GM19099 (cell line): ENCODE results near the gene LRP1B.

Source experiments
- POLR2A ChIP-seq: IDR thresholded peaks from 3 replicates; pipeline ENCODE4 v1.6.1; 2011; ENCODE audit warnings: low read depth; ENCODE audit not compliant: insufficient read length; ENCODE audit errors: extremely low read depth

The LRP1B gene

GRCh38 chr2:141814150-141814549 is 316.7 kb downstream of the LRP1B start:
- TF ChIP-seq POLR2A, result no peak

GRCh38 chr2:141810148-141810547 is 320.7 kb downstream of the LRP1B start:
- TF ChIP-seq POLR2A, result no peak

DNA sequence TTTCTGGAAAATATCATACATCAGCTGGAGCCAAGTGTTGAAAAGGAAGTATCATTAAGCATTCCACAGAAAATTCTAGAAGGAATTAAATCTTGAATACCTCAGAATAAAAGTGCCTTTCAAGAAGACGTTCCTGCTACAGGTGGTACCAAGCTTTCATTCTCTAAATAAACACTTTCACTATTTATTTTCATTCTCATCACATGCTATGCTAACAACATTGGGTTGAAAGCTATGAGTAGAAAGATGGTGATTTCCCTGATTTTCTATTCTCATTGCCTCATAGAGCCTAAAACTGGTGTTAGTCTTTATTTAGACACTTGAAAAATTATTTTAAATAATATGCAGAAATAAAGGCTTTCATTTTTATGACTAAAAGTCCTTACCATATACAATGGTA is 324.7 kb downstream of the LRP1B start:
- no peak for TF ChIP-seq POLR2A

GRCh38 chr2:141805302-141805701 is 325.5 kb downstream of the LRP1B start:
- no peak for TF ChIP-seq POLR2A

GRCh38 chr2:141796449-141796848 is 334.4 kb downstream of the LRP1B start:
- TF ChIP-seq POLR2A, result no peak

DNA sequence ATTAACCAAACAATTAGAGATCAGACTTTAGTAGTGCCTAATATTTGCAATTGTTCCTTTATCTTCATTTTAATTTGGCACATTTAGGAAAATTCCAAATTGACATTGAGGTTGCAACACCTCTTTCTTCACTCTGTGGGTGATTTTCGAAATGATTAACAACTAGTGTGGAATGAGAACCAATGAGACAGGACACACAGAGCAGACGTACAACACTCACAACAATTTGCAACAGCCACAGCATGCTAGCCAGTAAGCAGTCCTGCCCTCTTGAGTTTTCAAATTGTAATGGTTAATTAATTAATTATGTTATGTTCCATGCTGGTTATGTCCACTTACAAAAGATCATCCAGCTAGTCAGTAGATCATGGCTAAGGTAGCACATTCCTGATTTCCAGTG is 339.3 kb downstream of the LRP1B start:
- no peak for TF ChIP-seq POLR2A

GRCh38 chr2:141782574-141782973 is 348.2 kb downstream of the LRP1B start:
- TF ChIP-seq POLR2A, result no peak

GRCh38 chr2:141778315-141778835 is 352.4 kb downstream of the LRP1B start:
- TF ChIP-seq POLR2A, result no peak

DNA sequence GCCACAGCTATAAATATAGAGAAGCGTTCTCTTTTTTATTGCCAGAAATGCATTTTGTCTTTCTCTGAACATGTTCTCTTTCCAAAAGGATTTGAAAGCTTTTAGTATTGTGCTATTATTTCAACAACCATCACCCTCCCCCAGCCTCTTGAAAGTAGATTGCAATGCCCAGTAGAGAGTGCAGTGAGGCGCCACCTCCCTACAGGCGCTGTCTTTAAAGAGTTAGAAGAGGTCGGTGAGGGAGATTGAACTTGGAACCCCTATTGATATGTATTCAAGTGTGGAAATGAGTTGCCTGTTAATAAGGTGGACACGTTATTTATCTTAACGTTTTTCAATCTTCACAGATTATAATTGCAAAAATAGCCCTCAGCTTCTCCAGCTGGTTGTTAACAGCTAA is 360.3 kb downstream of the LRP1B start:
- no peak for TF ChIP-seq POLR2A

DNA sequence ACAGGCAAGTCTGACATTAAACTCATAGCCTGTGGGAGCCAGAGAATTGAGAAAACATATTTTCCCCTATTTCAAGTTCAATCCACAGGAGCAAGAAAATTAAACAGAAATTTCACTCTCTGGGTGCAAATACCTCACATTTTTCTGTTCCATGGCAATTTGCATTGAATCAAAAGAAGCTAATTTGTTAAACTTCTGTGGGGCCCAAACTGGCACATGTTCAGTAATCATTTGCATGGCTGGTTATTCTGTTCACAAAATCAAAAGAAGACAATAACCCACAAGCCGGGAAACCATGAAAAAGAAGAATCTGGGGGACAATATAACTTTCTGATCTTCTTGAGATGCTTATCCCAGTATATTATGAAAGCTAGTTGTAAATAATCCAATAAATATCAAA is 363.1 kb downstream of the LRP1B start:
- TF ChIP-seq POLR2A, result no peak

DNA sequence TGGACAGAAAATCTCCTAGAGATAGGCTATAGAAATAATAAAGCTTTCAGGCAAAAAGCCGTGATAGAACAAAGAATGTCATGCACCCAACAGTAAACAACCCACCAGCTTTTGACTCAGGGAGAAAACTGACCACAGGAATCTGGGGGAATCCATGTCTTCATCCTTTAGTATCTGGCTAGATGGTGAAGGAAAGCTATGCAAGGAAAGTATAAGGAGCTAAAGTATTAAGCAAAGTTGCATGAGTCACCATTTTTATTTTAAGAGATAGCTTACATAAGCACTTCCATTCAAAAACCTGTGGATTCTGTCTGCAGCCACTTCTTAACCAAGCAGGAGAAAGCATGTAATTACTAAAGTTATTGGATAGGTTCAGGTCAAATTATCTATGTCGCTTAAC is 363.8 kb downstream of the LRP1B start:
- no peak for TF ChIP-seq POLR2A

DNA sequence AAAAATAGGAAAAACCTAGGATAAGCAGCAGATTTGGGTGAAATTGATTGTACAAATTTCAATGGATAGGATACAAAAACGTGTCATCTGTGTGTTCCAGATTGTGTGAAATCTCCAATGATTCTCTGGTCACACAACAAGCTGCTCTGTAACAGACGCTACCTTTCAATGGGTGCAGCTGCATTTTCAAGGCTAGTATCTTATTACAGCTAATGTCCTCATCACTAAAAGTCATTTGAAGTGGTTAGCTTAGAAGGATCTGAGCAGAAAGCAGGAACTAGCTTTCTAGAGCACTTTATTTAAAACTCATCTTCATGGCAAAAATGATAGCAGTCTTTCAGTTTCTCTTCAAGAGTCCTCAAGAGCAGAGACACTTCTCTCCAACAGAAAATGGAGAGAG is 364.6 kb downstream of the LRP1B start:
- TF ChIP-seq POLR2A, result no peak

GRCh38 chr2:141748616-141749015 is 382.2 kb downstream of the LRP1B start:
- no peak for TF ChIP-seq POLR2A

DNA sequence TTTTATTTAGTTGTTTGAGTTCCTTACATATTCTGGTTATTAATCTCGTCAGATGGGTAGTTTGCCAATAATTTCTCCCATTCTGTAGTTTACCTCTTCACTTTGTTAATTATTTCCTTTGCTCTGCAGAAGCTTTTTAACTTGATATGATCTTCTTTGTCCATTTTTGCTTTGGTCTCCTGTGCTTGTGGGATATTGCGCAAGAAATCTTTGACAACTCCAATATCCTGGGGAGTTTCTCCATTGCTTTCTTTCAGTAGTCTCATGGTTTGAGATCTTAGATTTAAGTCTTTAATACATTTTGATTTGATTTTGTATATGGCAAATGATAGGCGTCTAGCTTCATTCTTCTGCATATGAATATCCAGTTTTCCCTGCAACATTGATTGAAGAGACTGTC is 389.2 kb downstream of the LRP1B start:
- TF ChIP-seq POLR2A, result no peak

GRCh38 chr2:141737492-141738255 is 393.1 kb downstream of the LRP1B start:
- no peak for TF ChIP-seq POLR2A

DNA sequence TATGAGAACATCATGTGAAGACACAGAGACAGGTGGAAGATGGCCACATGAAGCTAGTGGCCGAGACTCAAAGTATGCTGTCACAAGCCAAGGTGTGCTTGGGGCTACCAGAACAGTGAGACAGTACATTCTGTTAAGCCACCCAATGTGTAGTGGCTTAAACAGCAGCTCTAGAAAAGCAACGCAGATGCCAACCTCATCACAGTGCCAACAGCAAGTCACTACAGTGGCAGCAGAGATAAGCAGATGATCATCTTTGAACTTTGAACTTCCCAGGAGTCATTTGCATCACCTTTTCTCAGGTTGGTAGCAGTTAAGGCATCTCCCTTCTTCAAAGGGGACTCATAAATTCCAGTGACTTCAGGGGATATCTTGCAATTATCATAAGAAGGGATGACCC is 394.4 kb downstream of the LRP1B start:
- no peak for TF ChIP-seq POLR2A

- TF ChIP-seq POLR2A, result no peak
Measured at GRCh38 chr2:141728886-141729285, 401.9 kb downstream of the LRP1B start.
